ENCODE data around the gene CEBPZ. TPM values are rescaled to one million over a fixed set of nuclear protein-coding genes. Genes with fewer than 3 reads are reported as not detected.

CEBPZ gene
- total RNA-seq, 2 experiments from 2014 or later, result 34.9 to 57.2 TPM

- H3K36me3 ChIP-seq (ENCODE audit: insufficient read depth, low read length), result peaks cover 97% of the 10 kb centered on the region
- no peak overlapping the region for H2AFZ ChIP-seq (ENCODE audit: low read length)
- no TSS peak for BruUV-seq (replicated peaks)
- DNase-seq (ENCODE audit: low spot score), result no peak
- ChIA-PET POLR2A (interaction anchor here (1.1 kb wide), 1 partner anchor 17 kb away, joined by 3 read pairs; no protein-coding TSS in a partner anchor), CTCF (ENCODE audit: unreplicated experiment) (no interaction called here)
- TF ChIP-seq EZH2phosphoT487 (IDR thresholded peaks at IDR 0.05; ENCODE audit: borderline replicate concordance, low read depth, low read length) (no peak), CTCF (conservative IDR thresholded peaks at IDR 0.05; ENCODE audit: low read length) (no peak)
- peaks cover 14% of the 10 kb centered on the region for H3K4me1 ChIP-seq (ENCODE audit: insufficient read depth, low read length, poor library complexity, severe bottlenecking)
- H3K4me2 ChIP-seq (ENCODE audit: low read length), result no peak overlapping the region
- no peak overlapping the region for H3K4me3 ChIP-seq (ENCODE audit: low read depth, low read length, poor library complexity, severe bottlenecking)
- no peak overlapping the region for H3K27ac ChIP-seq (ENCODE audit: low read depth, low read length, poor library complexity, severe bottlenecking)
- H3K9me3 ChIP-seq (ENCODE audit: low read length), result no peaks in the 10 kb centered on the region
- H3K9me2 ChIP-seq (ENCODE audit: insufficient read depth, low read length), result no peaks in the 10 kb centered on the region
- H3K79me2 ChIP-seq (ENCODE audit: insufficient read depth, low read depth, low read length), result no peaks in the 10 kb centered on the region
- intact Hi-C loops (cut with micrococcal nuclease; ENCODE audit: unreplicated experiment), result no loop called here
- H4K20me1 ChIP-seq (ENCODE audit: insufficient read depth, low read length), result no peaks in the 10 kb centered on the region
Observed at GRCh38 chr2:37267685-37268084, 36.3 kb upstream of the CEBPZ start.

GRCh38 chr2:37263839-37264238, 32.4 kb upstream of the CEBPZ start:
- no peak overlapping the region for H3K27ac ChIP-seq (ENCODE audit: low read depth, low read length, poor library complexity, severe bottlenecking)
- no peak for TF ChIP-seq EZH2phosphoT487 (IDR thresholded peaks at IDR 0.05; ENCODE audit: borderline replicate concordance, low read depth, low read length)
- peak; percentile 55 for TF ChIP-seq CTCF (conservative IDR thresholded peaks at IDR 0.05; ENCODE audit: low read length)
- CTCF ChIA-PET (ENCODE audit: unreplicated experiment), result no interaction called here
- BruUV-seq (replicated peaks), result no TSS peak
- no peak overlapping the region for H3K4me2 ChIP-seq (ENCODE audit: low read length)
- H3K36me3 ChIP-seq (ENCODE audit: insufficient read depth, low read length), result peaks cover 94% of the 10 kb centered on the region
- no peak overlapping the region for H2AFZ ChIP-seq (ENCODE audit: low read length)
- intact Hi-C loops (cut with micrococcal nuclease; ENCODE audit: unreplicated experiment), result loop anchor here (5.0 kb wide), 1 partner anchor 97 kb away; no protein-coding TSS in a partner anchor
- no peaks in the 10 kb centered on the region for H4K20me1 ChIP-seq (ENCODE audit: insufficient read depth, low read length)
- H3K79me2 ChIP-seq (ENCODE audit: insufficient read depth, low read depth, low read length), result no peaks in the 10 kb centered on the region
- H3K9me2 ChIP-seq (ENCODE audit: insufficient read depth, low read length), result no peaks in the 10 kb centered on the region
- peak; percentile 19 for DNase-seq (ENCODE audit: low spot score)
- H3K4me3 ChIP-seq (ENCODE audit: low read depth, low read length, poor library complexity, severe bottlenecking), result no peak overlapping the region
- POLR2A ChIA-PET, result interaction anchor here (0.6 to 1.4 kb wide), 3 partner anchors 13 to 115 kb away, joined by 3 to 5 read pairs (median 3); no protein-coding TSS in a partner anchor
- peaks cover 20% of the 10 kb centered on the region for H3K4me1 ChIP-seq (ENCODE audit: insufficient read depth, low read length, poor library complexity, severe bottlenecking)
- H3K9me3 ChIP-seq (ENCODE audit: low read length), result no peaks in the 10 kb centered on the region

GRCh38 chr2:37262522-37262921, 31.1 kb upstream of the CEBPZ start:
- peak overlapping the region; percentile 42 for H3K4me2 ChIP-seq (ENCODE audit: low read length)
- no peak for TF ChIP-seq EZH2phosphoT487 (IDR thresholded peaks at IDR 0.05; ENCODE audit: borderline replicate concordance, low read depth, low read length)
- TF ChIP-seq CTCF (conservative IDR thresholded peaks at IDR 0.05; ENCODE audit: low read length), result no peak
- H3K36me3 ChIP-seq (ENCODE audit: insufficient read depth, low read length), result peaks cover 94% of the 10 kb centered on the region
- no peaks in the 10 kb centered on the region for H3K9me3 ChIP-seq (ENCODE audit: low read length)
- H3K27ac ChIP-seq (ENCODE audit: low read depth, low read length, poor library complexity, severe bottlenecking), result peak overlapping the region; percentile 15
- CTCF ChIA-PET (ENCODE audit: unreplicated experiment), result no interaction called here
- intact Hi-C loops (cut with micrococcal nuclease; ENCODE audit: unreplicated experiment), result loop anchor here (5.0 kb wide), 1 partner anchor 95 kb away; no protein-coding TSS in a partner anchor
- DNase-seq (ENCODE audit: low spot score), result peak; percentile 10
- POLR2A ChIA-PET, result interaction anchor here (0.6 to 1.4 kb wide), 5 partner anchors 18 to 1038 kb away, joined by 3 to 6 read pairs (median 4); no protein-coding TSS in a partner anchor
- H4K20me1 ChIP-seq (ENCODE audit: insufficient read depth, low read length), result no peaks in the 10 kb centered on the region
- peaks cover 20% of the 10 kb centered on the region for H3K4me1 ChIP-seq (ENCODE audit: insufficient read depth, low read length, poor library complexity, severe bottlenecking)
- no peaks in the 10 kb centered on the region for H3K9me2 ChIP-seq (ENCODE audit: insufficient read depth, low read length)
- no peaks in the 10 kb centered on the region for H3K79me2 ChIP-seq (ENCODE audit: insufficient read depth, low read depth, low read length)
- H2AFZ ChIP-seq (ENCODE audit: low read length), result no peak overlapping the region
- H3K4me3 ChIP-seq (ENCODE audit: low read depth, low read length, poor library complexity, severe bottlenecking), result no peak overlapping the region
- TSS peak; percentile 12 for BruUV-seq (replicated peaks)
